ENCODE results near the gene ELP2.
A peak's percentile ranks its signal among the peaks of the same experiment; 100 is the strongest.
"Not testable (repeated sequence)": the region's sequence is repeated elsewhere in the genome, so short reads cannot be mapped to it uniquely, and the experiment has no call there.

ELP2 gene

DNA sequence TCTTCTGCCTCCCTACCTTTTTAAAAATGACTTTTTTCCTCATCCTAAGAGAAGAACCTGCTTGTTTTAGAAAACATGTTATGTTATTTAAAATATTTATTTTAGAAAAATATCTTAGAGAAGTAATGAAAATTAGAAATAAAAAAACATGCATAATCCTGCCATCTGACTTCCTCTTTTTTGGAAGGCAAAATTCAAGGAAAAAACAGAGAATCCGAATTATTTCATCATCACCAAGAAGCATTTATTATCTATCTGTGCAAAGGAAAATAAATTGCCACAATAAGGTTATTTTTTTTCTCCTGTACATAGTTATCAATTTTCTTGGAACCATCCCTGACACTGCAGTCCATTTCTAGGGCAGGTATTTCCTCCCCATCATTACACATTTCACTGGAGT, 15.0 kb upstream of the ELP2 start:
- in situ Hi-C loops (cut with HindIII; ENCODE audit: low sequenced_read_pairs) = no loop called here
- DNase-seq (ENCODE audit: low read depth) = no peak

GRCh38 chr18:36116771-36117170, 12.9 kb upstream of the ELP2 start:
- H3K4me3 ChIP-seq (ENCODE audit: low read depth, low read length); DNase-seq (ENCODE audit: low read depth); in situ Hi-C loops (cut with HindIII; ENCODE audit: low sequenced_read_pairs): not testable (repeated sequence)

More for the DNA sequence above, 15.0 kb upstream of the ELP2 start:
- TF ChIP-seq CTCF (IDR thresholded peaks at IDR 0.05; ENCODE audit: low read depth, low read length, missing control alignments) = no peak
- no peak overlapping the region for H3K4me3 ChIP-seq (ENCODE audit: low read depth, low read length)

DNA sequence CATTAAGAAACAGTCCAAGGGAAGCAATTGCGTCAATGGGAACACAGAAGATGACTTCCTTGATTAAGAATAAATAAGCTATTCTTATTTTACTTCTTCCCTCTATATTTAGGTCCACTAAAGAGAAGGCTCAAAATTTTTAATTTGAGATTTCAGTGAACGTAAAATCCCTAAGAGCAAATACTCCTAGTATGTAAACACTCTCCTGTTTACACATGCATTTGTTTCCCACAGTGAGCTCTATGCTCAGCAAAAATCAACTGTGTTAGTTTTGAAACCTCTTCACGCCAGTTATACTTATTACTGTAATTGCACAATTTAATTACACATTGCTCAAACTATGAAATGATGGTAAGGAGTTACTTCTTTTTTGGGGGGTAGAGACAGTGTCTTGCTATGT, 9.4 kb upstream of the ELP2 start:
- TF ChIP-seq CTCF (IDR thresholded peaks at IDR 0.05; ENCODE audit: low read depth, low read length, missing control alignments) = no peak
- in situ Hi-C loops (cut with HindIII; ENCODE audit: low sequenced_read_pairs) = no loop called here
- H3K4me3 ChIP-seq (ENCODE audit: low read depth, low read length) = no peak overlapping the region
- no peak for DNase-seq (ENCODE audit: low read depth)

- in situ Hi-C loops (cut with HindIII; ENCODE audit: low sequenced_read_pairs) = no loop called here
- DNase-seq (ENCODE audit: low read depth) = no peak
- no peak overlapping the region for H3K4me3 ChIP-seq (ENCODE audit: low read depth, low read length)
- TF ChIP-seq CTCF (IDR thresholded peaks at IDR 0.05; ENCODE audit: low read depth, low read length, missing control alignments) = no peak
Observed at GRCh38 chr18:36124841-36125240, 4.9 kb upstream of the ELP2 start.

- in situ Hi-C loops (cut with HindIII; ENCODE audit: low sequenced_read_pairs) = no loop called here
- H3K4me3 ChIP-seq (ENCODE audit: low read depth, low read length) = no peak overlapping the region
- no peak for TF ChIP-seq CTCF (IDR thresholded peaks at IDR 0.05; ENCODE audit: low read depth, low read length, missing control alignments)
- DNase-seq (ENCODE audit: low read depth) = no peak
Observed at GRCh38 chr18:36126668-36127067, 3.0 kb upstream of the ELP2 start.

DNA sequence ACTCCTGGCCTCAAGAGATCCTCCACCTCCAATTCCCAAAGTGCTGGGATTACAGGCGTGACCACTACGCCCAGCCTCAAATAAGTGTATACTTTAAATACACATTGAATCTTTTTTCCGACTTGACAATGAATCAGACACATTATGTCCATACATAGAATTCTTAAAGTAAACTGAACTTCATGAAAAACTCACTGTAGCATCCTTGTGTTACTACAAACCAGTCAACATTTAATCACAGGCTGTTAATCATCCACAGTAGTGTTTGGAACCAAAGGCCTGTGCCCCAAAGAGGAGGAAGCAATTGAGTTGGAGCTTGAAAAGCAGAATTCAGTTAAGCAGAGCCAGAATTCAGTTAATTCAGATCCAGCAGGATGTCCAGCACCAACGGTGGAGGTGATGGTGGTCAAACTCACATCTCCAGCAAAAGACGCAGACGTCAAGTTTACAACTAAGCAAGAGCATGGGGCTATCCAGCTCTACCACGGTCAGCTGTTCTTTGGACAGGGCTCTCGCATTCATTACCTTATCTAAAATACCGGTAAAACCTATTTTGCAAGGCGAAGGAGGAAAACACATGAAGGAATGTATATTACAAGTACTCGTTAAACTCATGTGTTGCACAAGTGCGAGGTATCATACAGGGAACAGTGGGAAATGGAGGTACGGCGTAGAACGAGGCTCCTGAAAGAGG, 1.7 kb upstream of the ELP2 start:
- H3K4me3 ChIP-seq (ENCODE audit: low read depth, low read length) = peak overlapping the region; percentile 99
- in situ Hi-C loops (cut with HindIII; ENCODE audit: low sequenced_read_pairs) = no loop called here
- no peak for DNase-seq (ENCODE audit: low read depth)
- TF ChIP-seq CTCF (IDR thresholded peaks at IDR 0.05; ENCODE audit: low read depth, low read length, missing control alignments) = no peak

- no peak for DNase-seq (ENCODE audit: low read depth)
- H3K4me3 ChIP-seq (ENCODE audit: low read depth, low read length) = peak overlapping the region; percentile 99
- in situ Hi-C loops (cut with HindIII; ENCODE audit: low sequenced_read_pairs) = no loop called here
- no peak for TF ChIP-seq CTCF (IDR thresholded peaks at IDR 0.05; ENCODE audit: low read depth, low read length, missing control alignments)
Observed at GRCh38 chr18:36128530-36128870, 1.2 kb upstream of the ELP2 start.
